B cell (primary cell): ENCODE measurements around the gene COX20.

Source experiments
- EZH2 ChIP-seq: IDR thresholded peaks from 2 replicates; pipeline ENCODE4 v1.6.1; 2012; ENCODE audit warnings: borderline replicate concordance, low read depth, mild to moderate bottlenecking, moderate library complexity, low read length; ENCODE audit not compliant: insufficient read depth, poor library complexity, severe bottlenecking
- TF ChIP-seq, protein P1 (sequence below): fragments of 200-600 bp; IDR thresholded peaks from one replicate; pipeline ENCODE4 v1.8.0; 2022; ENCODE audit warnings: antibody characterized with exemption, mild to moderate bottlenecking

DNA sequence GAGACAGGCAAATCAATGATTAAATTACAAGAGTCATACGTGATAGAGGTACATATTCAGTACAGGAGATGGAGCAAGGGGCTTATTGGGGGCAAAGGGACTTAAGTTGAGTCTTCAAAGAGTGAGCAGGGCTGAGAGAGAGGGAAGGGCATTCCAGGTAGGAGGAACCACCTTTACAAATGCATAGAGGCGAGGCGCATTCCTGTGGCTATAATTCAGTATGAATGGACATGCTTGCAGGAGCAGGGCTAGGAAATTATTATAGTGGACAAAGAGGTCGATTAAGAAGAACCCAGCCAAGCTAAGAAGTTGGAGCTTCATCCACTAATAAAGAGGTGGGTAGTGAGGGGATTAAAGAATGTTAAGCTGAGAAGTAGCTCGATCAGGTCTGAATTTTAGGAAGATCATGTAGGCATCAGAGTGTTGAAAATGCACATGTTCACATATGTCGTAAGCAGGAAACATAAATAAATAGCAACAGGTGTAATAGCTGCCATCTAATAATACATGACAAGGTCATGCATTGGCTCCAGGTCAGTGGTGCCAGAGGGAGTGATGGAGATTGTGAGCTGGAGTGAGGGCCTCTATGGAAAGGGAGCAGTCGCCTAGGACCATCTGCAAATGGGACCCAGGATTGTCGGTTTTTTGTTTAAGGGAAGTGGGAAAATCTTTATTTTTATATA, 40.9 kb downstream of the COX20 start:
- TF ChIP-seq, protein P1, sequence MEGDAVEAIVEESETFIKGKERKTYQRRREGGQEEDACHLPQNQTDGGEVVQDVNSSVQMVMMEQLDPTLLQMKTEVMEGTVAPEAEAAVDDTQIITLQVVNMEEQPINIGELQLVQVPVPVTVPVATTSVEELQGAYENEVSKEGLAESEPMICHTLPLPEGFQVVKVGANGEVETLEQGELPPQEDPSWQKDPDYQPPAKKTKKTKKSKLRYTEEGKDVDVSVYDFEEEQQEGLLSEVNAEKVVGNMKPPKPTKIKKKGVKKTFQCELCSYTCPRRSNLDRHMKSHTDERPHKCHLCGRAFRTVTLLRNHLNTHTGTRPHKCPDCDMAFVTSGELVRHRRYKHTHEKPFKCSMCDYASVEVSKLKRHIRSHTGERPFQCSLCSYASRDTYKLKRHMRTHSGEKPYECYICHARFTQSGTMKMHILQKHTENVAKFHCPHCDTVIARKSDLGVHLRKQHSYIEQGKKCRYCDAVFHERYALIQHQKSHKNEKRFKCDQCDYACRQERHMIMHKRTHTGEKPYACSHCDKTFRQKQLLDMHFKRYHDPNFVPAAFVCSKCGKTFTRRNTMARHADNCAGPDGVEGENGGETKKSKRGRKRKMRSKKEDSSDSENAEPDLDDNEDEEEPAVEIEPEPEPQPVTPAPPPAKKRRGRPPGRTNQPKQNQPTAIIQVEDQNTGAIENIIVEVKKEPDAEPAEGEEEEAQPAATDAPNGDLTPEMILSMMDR, result no peak
- no peak for TF ChIP-seq EZH2
